ENCODE data around the gene TRIM22.

The TRIM22 gene

GRCh38 chr11:5665746-5666401 lies 23.7 kb upstream of the TRIM22 start:
- TF ChIP-seq POLR2AphosphoS5 (IDR thresholded peaks at IDR 0.05; ENCODE audit: low read depth, low read length) (no peak), FOXP2 (optimal IDR thresholded peaks at IDR 0.05; ENCODE audit: borderline replicate concordance, extremely low read depth, extremely low read length, insufficient read depth) (no peak), SIN3A (IDR thresholded peaks at IDR 0.05; ENCODE audit: borderline replicate concordance, insufficient read depth, low read length) (no peak), REST (IDR thresholded peaks at IDR 0.05; ENCODE audit: insufficient read depth in 1 of 2, low read depth in 2 of 2, low read length in 2 of 2) (no peak), TAF1 (IDR thresholded peaks at IDR 0.05; ENCODE audit: borderline replicate concordance, insufficient read depth, low read length) (no peak)

GRCh38 chr11:5666402-5666793 lies 23.2 kb upstream of the TRIM22 start:
- TF ChIP-seq REST (IDR thresholded peaks at IDR 0.05; ENCODE audit: insufficient read depth in 1 of 2, low read depth in 2 of 2, low read length in 2 of 2) (no peak), FOXP2 (optimal IDR thresholded peaks at IDR 0.05; ENCODE audit: borderline replicate concordance, extremely low read depth, extremely low read length, insufficient read depth) (no peak)

- TF ChIP-seq TAF1 (IDR thresholded peaks at IDR 0.05; ENCODE audit: borderline replicate concordance, insufficient read depth, low read length): no peak
- no peak for TF ChIP-seq POLR2AphosphoS5 (IDR thresholded peaks at IDR 0.05; ENCODE audit: low read depth, low read length)
- TF ChIP-seq FOXP2 (optimal IDR thresholded peaks at IDR 0.05; ENCODE audit: borderline replicate concordance, extremely low read depth, extremely low read length, insufficient read depth): no peak
- no peak for TF ChIP-seq REST (IDR thresholded peaks at IDR 0.05; ENCODE audit: insufficient read depth in 1 of 2, low read depth in 2 of 2, low read length in 2 of 2)
- no peak for TF ChIP-seq SIN3A (IDR thresholded peaks at IDR 0.05; ENCODE audit: borderline replicate concordance, insufficient read depth, low read length)
These were observed 17.8 kb upstream of the TRIM22 start for GRCh38 chr11:5671831-5672230.

GRCh38 chr11:5674391-5674790 lies 15.2 kb upstream of the TRIM22 start:
- TF ChIP-seq FOXP2 (optimal IDR thresholded peaks at IDR 0.05; ENCODE audit: borderline replicate concordance, extremely low read depth, extremely low read length, insufficient read depth): no peak

GRCh38 chr11:5679811-5680210 lies 9.8 kb upstream of the TRIM22 start:
- no peak for TF ChIP-seq POLR2AphosphoS5 (IDR thresholded peaks at IDR 0.05; ENCODE audit: low read depth, low read length)
- TF ChIP-seq REST (IDR thresholded peaks at IDR 0.05; ENCODE audit: insufficient read depth in 1 of 2, low read depth in 2 of 2, low read length in 2 of 2): no peak
- TF ChIP-seq SIN3A (IDR thresholded peaks at IDR 0.05; ENCODE audit: borderline replicate concordance, insufficient read depth, low read length): no peak
- TF ChIP-seq TAF1 (IDR thresholded peaks at IDR 0.05; ENCODE audit: borderline replicate concordance, insufficient read depth, low read length): no peak
- TF ChIP-seq FOXP2 (optimal IDR thresholded peaks at IDR 0.05; ENCODE audit: borderline replicate concordance, extremely low read depth, extremely low read length, insufficient read depth): no peak
